ENCODE measurements around the gene EYS.

The EYS gene

DNA sequence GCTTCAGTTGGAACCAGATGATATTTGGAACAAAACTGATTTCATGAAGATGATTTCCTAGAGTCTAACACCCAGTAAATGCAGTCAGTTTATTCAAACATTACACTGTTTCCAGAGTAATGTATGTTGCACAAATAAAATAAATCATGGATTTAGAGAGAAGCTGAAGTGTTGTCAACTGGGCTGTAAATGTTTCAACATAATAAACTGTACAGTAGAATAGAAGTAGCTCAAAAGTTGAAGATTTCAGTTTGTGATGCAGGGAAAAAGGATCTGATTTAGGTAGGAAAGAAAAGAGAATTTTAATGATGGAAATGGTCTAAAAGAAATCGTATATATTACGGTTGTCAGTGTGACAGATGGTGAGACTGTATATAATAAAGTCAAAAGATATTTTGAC is 985.2 kb downstream of the EYS start:
- Mint-ChIP-seq H3K9me3 (no peaks in the 10 kb centered on the region), H3K27me3 (ENCODE audit: low read depth, poor library complexity) (no peaks in the 10 kb centered on the region), H3K4me3 (no peak overlapping the region), H3K4me1 (no peaks in the 10 kb centered on the region), H3K27ac (no peak overlapping the region), H3K36me3 (ENCODE audit: low read depth) (no peaks in the 10 kb centered on the region)
- no peak for DNase-seq
- no peak for TF ChIP-seq CTCF (IDR thresholded peaks at IDR 0.05)

- no peaks in the 10 kb centered on the region for H3K36me3 Mint-ChIP-seq (ENCODE audit: low read depth)
- no peak for DNase-seq
- no peak for TF ChIP-seq CTCF (IDR thresholded peaks at IDR 0.05)
These were observed 989.7 kb downstream of the EYS start for GRCh38 chr6:64717281-64717680.

GRCh38 chr6:64715624-64716023 is 991.4 kb downstream of the EYS start:
- no peaks in the 10 kb centered on the region for H3K4me1 Mint-ChIP-seq
- peaks cover 2% of the 10 kb centered on the region for H3K27me3 Mint-ChIP-seq (ENCODE audit: low read depth, poor library complexity)
- no peak overlapping the region for H3K27ac Mint-ChIP-seq
- TF ChIP-seq CTCF (IDR thresholded peaks at IDR 0.05), result no peak
- no peak for DNase-seq
- no peak overlapping the region for H3K4me3 Mint-ChIP-seq
- no peaks in the 10 kb centered on the region for H3K36me3 Mint-ChIP-seq (ENCODE audit: low read depth)
- no peaks in the 10 kb centered on the region for H3K9me3 Mint-ChIP-seq

More at GRCh38 chr6:64717281-64717680, 989.7 kb downstream of the EYS start:
- Mint-ChIP-seq H3K9me3 (no peaks in the 10 kb centered on the region), H3K27me3 (ENCODE audit: low read depth, poor library complexity) (peaks cover 2% of the 10 kb centered on the region), H3K4me1 (no peaks in the 10 kb centered on the region), H3K4me3 (no peak overlapping the region), H3K27ac (no peak overlapping the region)

DNA sequence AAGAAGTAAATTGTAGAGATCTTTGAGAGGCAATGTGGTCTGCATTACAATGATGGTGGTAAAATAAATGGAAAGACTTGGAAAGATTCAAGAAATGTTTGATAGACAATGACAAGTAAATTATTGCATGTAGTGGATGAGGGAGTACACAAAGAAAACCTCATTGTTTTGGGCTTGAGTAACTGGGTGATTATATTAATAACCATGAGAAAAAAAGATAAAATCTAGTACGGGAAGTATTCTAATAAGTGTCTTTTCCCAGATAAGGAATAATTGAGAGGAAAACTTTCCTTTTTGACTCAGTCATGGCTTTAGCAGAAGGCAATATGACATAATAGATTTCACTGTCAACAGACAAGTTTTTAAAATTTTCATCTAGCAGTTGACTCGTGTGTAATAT is 993.0 kb downstream of the EYS start:
- no peak overlapping the region for H3K27ac Mint-ChIP-seq
- H3K36me3 Mint-ChIP-seq (ENCODE audit: low read depth), result no peaks in the 10 kb centered on the region
- no peak for TF ChIP-seq CTCF (IDR thresholded peaks at IDR 0.05)
- no peak overlapping the region for H3K4me3 Mint-ChIP-seq
- peaks cover 2% of the 10 kb centered on the region for H3K27me3 Mint-ChIP-seq (ENCODE audit: low read depth, poor library complexity)
- H3K4me1 Mint-ChIP-seq, result no peaks in the 10 kb centered on the region
- no peaks in the 10 kb centered on the region for H3K9me3 Mint-ChIP-seq
- DNase-seq, result no peak

DNA sequence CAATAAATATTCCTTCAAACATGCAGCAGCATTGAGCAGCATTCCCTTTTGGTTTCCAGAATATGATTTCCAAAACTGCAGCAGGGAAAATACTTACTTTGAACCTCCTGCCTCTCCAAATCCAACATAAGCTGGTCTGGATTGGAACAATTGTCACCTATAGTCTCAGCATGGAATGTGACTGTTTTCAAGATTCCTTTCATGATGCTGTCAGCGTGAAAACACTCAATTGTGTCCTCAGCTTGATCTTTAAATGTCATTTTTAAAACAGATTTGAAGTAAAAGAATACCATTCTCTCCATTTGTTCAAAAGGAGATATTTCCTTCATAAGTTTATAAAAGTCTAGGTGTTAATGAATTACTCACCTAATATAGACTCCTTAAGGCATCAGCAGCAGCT is 993.9 kb downstream of the EYS start:
- no peak for TF ChIP-seq CTCF (IDR thresholded peaks at IDR 0.05)
- no peak for DNase-seq
- H3K4me1 Mint-ChIP-seq, result no peaks in the 10 kb centered on the region
- H3K4me3 Mint-ChIP-seq, result no peak overlapping the region
- H3K27ac Mint-ChIP-seq, result no peak overlapping the region
- no peaks in the 10 kb centered on the region for H3K36me3 Mint-ChIP-seq (ENCODE audit: low read depth)
- H3K27me3 Mint-ChIP-seq (ENCODE audit: low read depth, poor library complexity), result peaks cover 2% of the 10 kb centered on the region
- H3K9me3 Mint-ChIP-seq, result no peaks in the 10 kb centered on the region

DNA sequence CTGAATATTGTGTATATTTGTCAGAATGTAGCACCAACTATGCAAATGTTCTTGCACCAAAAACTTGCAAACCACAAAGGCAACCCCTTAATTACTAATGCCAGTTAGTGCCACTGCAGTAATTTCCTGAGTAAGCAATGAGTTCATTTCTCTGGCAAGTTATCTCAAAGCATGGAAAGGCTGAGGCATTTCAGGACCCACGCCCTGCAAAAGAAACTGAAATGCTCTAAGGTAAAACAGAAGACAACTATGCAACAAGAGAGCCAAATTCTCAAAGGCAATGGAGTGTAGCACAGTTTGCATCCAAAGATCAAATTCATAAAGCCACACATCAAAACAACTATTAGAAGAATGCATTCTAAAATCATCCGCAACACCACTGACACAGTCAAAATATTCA is 994.4 kb downstream of the EYS start:
- DNase-seq, result no peak
- H3K27me3 Mint-ChIP-seq (ENCODE audit: low read depth, poor library complexity), result peaks cover 2% of the 10 kb centered on the region
- no peaks in the 10 kb centered on the region for H3K9me3 Mint-ChIP-seq
- no peaks in the 10 kb centered on the region for H3K36me3 Mint-ChIP-seq (ENCODE audit: low read depth)
- H3K4me3 Mint-ChIP-seq, result no peak overlapping the region
- H3K4me1 Mint-ChIP-seq, result no peaks in the 10 kb centered on the region
- H3K27ac Mint-ChIP-seq, result no peak overlapping the region
- no peak for TF ChIP-seq CTCF (IDR thresholded peaks at IDR 0.05)
